ENCODE results near the gene TEAD4.
A peak's percentile ranks its signal among the peaks of the same experiment; 100 is the strongest.

Gene TEAD4

DNA sequence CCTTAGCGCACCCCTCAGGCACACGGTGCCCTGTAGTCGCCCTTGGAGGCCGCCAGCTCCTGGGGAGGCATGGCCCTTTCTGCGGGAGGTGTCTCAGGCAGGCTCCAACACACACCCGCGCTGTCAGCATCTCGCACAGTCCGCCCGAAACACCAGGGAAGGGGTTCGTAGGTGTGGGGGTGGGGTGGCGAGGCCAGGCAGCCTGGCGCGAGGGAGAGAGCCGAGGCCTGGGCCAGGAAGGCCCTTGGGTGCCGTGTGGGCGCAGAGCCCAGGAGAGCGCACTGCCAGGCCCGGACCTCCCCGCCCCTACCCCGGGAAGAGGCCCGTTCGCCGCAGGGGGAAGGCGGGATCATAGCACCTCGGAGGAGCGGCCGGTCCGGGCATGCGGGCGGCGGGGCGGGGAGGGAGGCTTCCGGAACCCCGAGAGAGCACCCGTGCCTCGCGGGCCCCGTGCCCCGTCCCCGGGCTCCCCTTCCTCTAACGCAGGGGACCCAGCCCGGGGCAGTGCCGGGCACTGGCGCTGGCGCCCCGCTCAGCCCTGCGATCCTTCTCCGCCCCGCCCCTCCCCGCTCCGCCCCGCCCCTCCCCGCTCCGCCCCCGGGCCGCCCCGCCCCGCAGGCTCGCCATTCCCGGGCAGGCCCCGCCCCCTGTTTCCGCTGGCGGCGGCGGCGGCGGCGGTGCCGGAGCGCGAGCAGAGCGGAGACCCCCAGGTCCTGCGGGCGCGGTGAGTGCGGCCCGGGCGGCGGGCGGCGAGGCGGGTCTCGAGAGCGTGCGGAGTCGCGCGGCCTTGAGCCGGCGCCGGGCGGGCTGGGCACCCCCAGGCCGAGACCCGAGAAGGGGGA lies 117.8 kb downstream of the TEAD4 start, which contains the start of gene TSPAN9:
Gene TSPAN9, plus strand, starts transcription at position 650 of the 842 bp plus-strand sequence. CDS start 123,815 bp downstream, outside the sequence.
- Histone ChIP-seq H3K4me1 (ENCODE audit: control insufficient read depth, insufficient read depth, low read length) (peaks cover 8% of the 10 kb centered on the region), H3K27ac (ENCODE audit: insufficient read depth, low read depth, low read length, poor library complexity, severe bottlenecking) (no peak within 1 kb of the TSS), H3K4me3 (ENCODE audit: insufficient read depth, low read depth, low read length) (peak within 1 kb of the TSS; percentile 62), H3K9me3 (ENCODE audit: control insufficient read depth, low read length) (no peaks in the 10 kb centered on the region), H3K27me3 (ENCODE audit: control insufficient read depth, insufficient read depth, low read length, poor library complexity, severe bottlenecking) (peaks cover 31% of the 10 kb centered on the region), H3K36me3 (ENCODE audit: control insufficient read depth, insufficient read depth, low read length) (no peaks in the 10 kb centered on the region)
- 2% methylated on average over 95 of the region's 95 CpGs for WGBS, 2 experiments

- H3K27me3 ChIP-seq (ENCODE audit: control insufficient read depth, insufficient read depth, low read length, poor library complexity, severe bottlenecking) = peaks cover 31% of the 10 kb centered on the region
- peak overlapping the region; percentile 62 for H3K4me3 ChIP-seq (ENCODE audit: insufficient read depth, low read depth, low read length)
- 3% methylated on average over 32 of the region's 32 CpGs for WGBS, 2 experiments
- no peaks in the 10 kb centered on the region for H3K36me3 ChIP-seq (ENCODE audit: control insufficient read depth, insufficient read depth, low read length)
- H3K9me3 ChIP-seq (ENCODE audit: control insufficient read depth, low read length) = no peaks in the 10 kb centered on the region
- H3K27ac ChIP-seq (ENCODE audit: insufficient read depth, low read depth, low read length, poor library complexity, severe bottlenecking) = no peak overlapping the region
- peaks cover 8% of the 10 kb centered on the region for H3K4me1 ChIP-seq (ENCODE audit: control insufficient read depth, insufficient read depth, low read length)
These were observed 118.4 kb downstream of the TEAD4 start for GRCh38 chr12:3077572-3078081.

GRCh38 chr12:3078086-3078820 lies 119.1 kb downstream of the TEAD4 start:
- Histone ChIP-seq H3K4me1 (ENCODE audit: control insufficient read depth, insufficient read depth, low read length) (peaks cover 8% of the 10 kb centered on the region), H3K9me3 (ENCODE audit: control insufficient read depth, low read length) (no peaks in the 10 kb centered on the region), H3K27me3 (ENCODE audit: control insufficient read depth, insufficient read depth, low read length, poor library complexity, severe bottlenecking) (peaks cover 31% of the 10 kb centered on the region), H3K4me3 (ENCODE audit: insufficient read depth, low read depth, low read length) (peak overlapping the region; percentile 62), H3K27ac (ENCODE audit: insufficient read depth, low read depth, low read length, poor library complexity, severe bottlenecking) (no peak overlapping the region), H3K36me3 (ENCODE audit: control insufficient read depth, insufficient read depth, low read length) (no peaks in the 10 kb centered on the region)
- 56 to 57% methylated on average over 9 of the region's 10 CpGs for WGBS, 2 experiments

- Histone ChIP-seq H3K4me1 (ENCODE audit: control insufficient read depth, insufficient read depth, low read length) (peaks cover 5% of the 10 kb centered on the region), H3K27ac (ENCODE audit: insufficient read depth, low read depth, low read length, poor library complexity, severe bottlenecking) (no peak overlapping the region), H3K27me3 (ENCODE audit: control insufficient read depth, insufficient read depth, low read length, poor library complexity, severe bottlenecking) (peaks cover 21% of the 10 kb centered on the region), H3K36me3 (ENCODE audit: control insufficient read depth, insufficient read depth, low read length) (no peaks in the 10 kb centered on the region), H3K9me3 (ENCODE audit: control insufficient read depth, low read length) (no peaks in the 10 kb centered on the region), H3K4me3 (ENCODE audit: insufficient read depth, low read depth, low read length) (no peak overlapping the region)
- 92 to 94% methylated on average over 9 of the region's 9 CpGs for WGBS, 2 experiments
These were observed 121.9 kb downstream of the TEAD4 start for GRCh38 chr12:3081091-3081490.

- Histone ChIP-seq H3K27me3 (ENCODE audit: control insufficient read depth, insufficient read depth, low read length, poor library complexity, severe bottlenecking) (peaks cover 13% of the 10 kb centered on the region), H3K4me3 (ENCODE audit: insufficient read depth, low read depth, low read length) (no peak overlapping the region), H3K36me3 (ENCODE audit: control insufficient read depth, insufficient read depth, low read length) (no peaks in the 10 kb centered on the region), H3K9me3 (ENCODE audit: control insufficient read depth, low read length) (no peaks in the 10 kb centered on the region), H3K27ac (ENCODE audit: insufficient read depth, low read depth, low read length, poor library complexity, severe bottlenecking) (no peak overlapping the region), H3K4me1 (ENCODE audit: control insufficient read depth, insufficient read depth, low read length) (peaks cover 5% of the 10 kb centered on the region)
- 81% methylated on average over 7 of the region's 7 CpGs for WGBS, 2 experiments
These were observed 122.7 kb downstream of the TEAD4 start for GRCh38 chr12:3081886-3082285.

DNA sequence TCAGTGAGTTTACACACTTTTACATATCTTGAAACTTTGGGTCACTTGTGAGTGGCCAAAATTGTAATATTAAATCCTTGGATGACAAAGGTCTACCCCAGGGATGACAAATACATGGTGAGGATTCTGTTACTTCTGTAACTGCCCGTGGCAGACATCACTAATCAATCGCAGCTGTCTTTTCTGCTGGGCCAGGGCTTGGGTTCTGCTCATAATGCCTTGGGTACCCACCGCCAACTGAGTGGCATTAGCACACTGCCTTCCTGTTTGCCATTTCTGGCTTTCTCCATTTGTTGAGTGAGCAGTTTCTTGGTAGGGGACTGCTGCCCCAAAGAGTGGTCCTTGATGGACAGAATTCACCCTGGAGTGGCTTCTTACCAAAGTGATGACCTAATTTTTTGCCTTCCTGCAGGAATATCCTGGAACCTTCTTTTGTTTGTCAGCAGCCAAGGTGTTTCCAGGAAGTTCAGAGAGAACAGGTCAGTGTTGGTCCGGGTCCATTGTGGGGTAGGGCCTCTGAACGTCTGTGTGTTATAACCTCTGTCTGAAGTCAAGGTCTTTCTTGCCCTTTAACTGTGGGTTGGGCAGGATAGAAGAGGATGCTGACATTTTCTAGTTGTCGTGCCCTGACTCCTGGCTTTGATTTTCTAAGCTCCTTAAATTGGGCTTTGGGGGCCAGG lies 124.2 kb downstream of the TEAD4 start:
- Histone ChIP-seq H3K27ac (ENCODE audit: insufficient read depth, low read depth, low read length, poor library complexity, severe bottlenecking) (no peak overlapping the region), H3K27me3 (ENCODE audit: control insufficient read depth, insufficient read depth, low read length, poor library complexity, severe bottlenecking) (peaks cover 2% of the 10 kb centered on the region), H3K36me3 (ENCODE audit: control insufficient read depth, insufficient read depth, low read length) (no peaks in the 10 kb centered on the region), H3K9me3 (ENCODE audit: control insufficient read depth, low read length) (no peaks in the 10 kb centered on the region), H3K4me1 (ENCODE audit: control insufficient read depth, insufficient read depth, low read length) (peaks cover 9% of the 10 kb centered on the region), H3K4me3 (ENCODE audit: insufficient read depth, low read depth, low read length) (no peak overlapping the region)
- 73 to 78% methylated on average over 6 of the region's 6 CpGs for WGBS, 2 experiments

DNA sequence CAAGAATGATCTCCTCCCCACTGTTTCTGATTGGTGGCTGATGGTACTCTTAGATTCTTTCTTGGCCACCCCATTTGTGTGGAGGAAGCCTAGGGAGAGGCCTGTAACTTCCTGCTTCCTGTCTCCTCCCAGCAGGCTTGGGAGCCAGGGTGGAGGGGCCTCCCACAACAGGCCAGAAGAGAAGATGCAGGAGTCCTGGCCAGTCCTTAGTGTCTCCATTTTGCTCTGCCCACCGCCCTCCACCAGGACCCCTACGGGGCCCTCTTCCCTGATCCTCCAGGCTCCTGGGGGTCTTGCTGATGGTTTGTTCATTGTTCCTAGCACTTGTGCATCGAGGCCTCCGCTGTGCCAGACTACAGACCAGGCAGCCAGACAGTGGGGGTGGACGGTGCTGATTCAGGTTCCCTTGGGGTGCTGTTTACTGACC lies 124.7 kb downstream of the TEAD4 start:
- Histone ChIP-seq H3K4me3 (ENCODE audit: insufficient read depth, low read depth, low read length) (no peak overlapping the region), H3K4me1 (ENCODE audit: control insufficient read depth, insufficient read depth, low read length) (peaks cover 9% of the 10 kb centered on the region), H3K36me3 (ENCODE audit: control insufficient read depth, insufficient read depth, low read length) (no peaks in the 10 kb centered on the region), H3K27me3 (ENCODE audit: control insufficient read depth, insufficient read depth, low read length, poor library complexity, severe bottlenecking) (no peaks in the 10 kb centered on the region), H3K9me3 (ENCODE audit: control insufficient read depth, low read length) (no peaks in the 10 kb centered on the region), H3K27ac (ENCODE audit: insufficient read depth, low read depth, low read length, poor library complexity, severe bottlenecking) (no peak overlapping the region)
- WGBS, 2 experiments = 65 to 68% methylated on average over 5 of the region's 5 CpGs

- H3K4me3 ChIP-seq (ENCODE audit: insufficient read depth, low read depth, low read length) = no peak overlapping the region
- WGBS, 2 experiments = 46 to 47% methylated on average over 12 of the region's 12 CpGs
- H3K4me1 ChIP-seq (ENCODE audit: control insufficient read depth, insufficient read depth, low read length) = peaks cover 9% of the 10 kb centered on the region
- no peaks in the 10 kb centered on the region for H3K27me3 ChIP-seq (ENCODE audit: control insufficient read depth, insufficient read depth, low read length, poor library complexity, severe bottlenecking)
- H3K9me3 ChIP-seq (ENCODE audit: control insufficient read depth, low read length) = no peaks in the 10 kb centered on the region
- H3K36me3 ChIP-seq (ENCODE audit: control insufficient read depth, insufficient read depth, low read length) = no peaks in the 10 kb centered on the region
- no peak overlapping the region for H3K27ac ChIP-seq (ENCODE audit: insufficient read depth, low read depth, low read length, poor library complexity, severe bottlenecking)
These were observed 125.5 kb downstream of the TEAD4 start for GRCh38 chr12:3084742-3085141.

- H3K36me3 ChIP-seq (ENCODE audit: control insufficient read depth, insufficient read depth, low read length) = no peaks in the 10 kb centered on the region
- WGBS, 2 experiments = 83 to 85% methylated on average over 19 of the region's 19 CpGs
- H3K27ac ChIP-seq (ENCODE audit: insufficient read depth, low read depth, low read length, poor library complexity, severe bottlenecking) = no peak overlapping the region
These were observed 126.3 kb downstream of the TEAD4 start for GRCh38 chr12:3085341-3086139.

More at GRCh38 chr12:3085341-3086139, 126.3 kb downstream of the TEAD4 start:
- no peaks in the 10 kb centered on the region for H3K9me3 ChIP-seq (ENCODE audit: control insufficient read depth, low read length)
- no peak overlapping the region for H3K4me3 ChIP-seq (ENCODE audit: insufficient read depth, low read depth, low read length)
- H3K4me1 ChIP-seq (ENCODE audit: control insufficient read depth, insufficient read depth, low read length) = peaks cover 9% of the 10 kb centered on the region
- H3K27me3 ChIP-seq (ENCODE audit: control insufficient read depth, insufficient read depth, low read length, poor library complexity, severe bottlenecking) = no peaks in the 10 kb centered on the region
